A549 (cell line): ENCODE results near the gene KPNA3.

Experiments used
- BHLHE40 ChIP-seq: IDR thresholded peaks from 2 replicates; pipeline ENCODE4 v1.6.1; 2012; ENCODE audit warnings: low read depth, low read length, inconsistent platforms
- HMGXB4 ChIP-seq: fragments of 250-450 bp; sonication (Bioruptor Pico); IDR thresholded peaks from 2 replicates; pipeline ENCODE4 v1.5.0; 2021; ENCODE audit warnings: mild to moderate bottlenecking, moderate library complexity, borderline replicate concordance
- MYC ChIP-seq: IDR thresholded peaks from 2 replicates; pipeline ENCODE4 v1.6.1; 2012; ENCODE audit warnings: mild to moderate bottlenecking, inconsistent platforms, low read length, improper control_type of control experiment, borderline replicate concordance
- NR3C1 ChIP-seq: fragments of >200 bp; sonication (Bioruptor Twin); formaldehyde crosslinking; IDR thresholded peaks from 3 replicates; pipeline ENCODE4 v1.6.1; 2017
- POLR2A ChIP-seq: IDR thresholded peaks from 2 replicates; pipeline ENCODE4 v1.6.1; 2012; ENCODE audit warnings: mild to moderate bottlenecking, low read length
- RAD21 ChIP-seq, 2 experiments: fragments of >200 bp in 1 of 2; sonication (Bioruptor Twin) in 1 of 2; formaldehyde crosslinking in 1 of 2; IDR thresholded peaks in 1 of 2; conservative IDR thresholded peaks in 1 of 2; 2 replicates in 1 of 2; 3 replicates in 1 of 2; pipeline ENCODE4 v1.6.1; 2012 to 2018; ENCODE audit warnings: inconsistent platforms in 1 of 2
- TF ChIP-seq, protein P1 (sequence below): fragments of >200 bp; sonication (Bioruptor Twin); formaldehyde crosslinking; IDR thresholded peaks from 3 replicates; pipeline ENCODE4 v1.5.1; 2016
- TF ChIP-seq, protein P2 (sequence below): fragments of 200-600 bp; sonication (generic); IDR thresholded peaks from 2 replicates; pipeline ENCODE4 v1.6.1; 2016; ENCODE audit warnings: antibody characterized with exemption, mild to moderate bottlenecking, moderate library complexity
- TF ChIP-seq, protein P3 (sequence below): IDR thresholded peaks from 2 replicates; pipeline ENCODE4 v1.6.1; 2012

DNA sequence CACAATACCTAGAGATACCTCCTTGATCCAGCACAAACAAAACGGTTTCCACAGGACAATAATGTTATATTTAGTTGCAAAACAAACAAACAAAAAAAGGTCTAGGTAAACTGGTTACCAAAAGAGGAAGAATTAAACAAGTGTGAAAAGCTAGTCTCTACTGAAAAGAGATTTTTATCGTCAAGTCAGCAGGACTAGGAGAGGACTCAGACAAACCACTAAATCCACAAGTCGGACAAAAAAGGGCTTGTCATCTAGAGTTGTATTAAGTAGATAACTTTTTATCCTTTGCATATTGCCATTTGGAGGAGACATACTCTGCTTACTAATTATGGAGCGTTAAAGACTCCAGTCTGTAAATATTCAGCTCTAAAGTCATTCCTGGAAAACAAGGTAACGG lies 9.9 kb upstream of the KPNA3 start:
- TF ChIP-seq NR3C1: no peak
- no peak for TF ChIP-seq HMGXB4
- TF ChIP-seq, protein P1, sequence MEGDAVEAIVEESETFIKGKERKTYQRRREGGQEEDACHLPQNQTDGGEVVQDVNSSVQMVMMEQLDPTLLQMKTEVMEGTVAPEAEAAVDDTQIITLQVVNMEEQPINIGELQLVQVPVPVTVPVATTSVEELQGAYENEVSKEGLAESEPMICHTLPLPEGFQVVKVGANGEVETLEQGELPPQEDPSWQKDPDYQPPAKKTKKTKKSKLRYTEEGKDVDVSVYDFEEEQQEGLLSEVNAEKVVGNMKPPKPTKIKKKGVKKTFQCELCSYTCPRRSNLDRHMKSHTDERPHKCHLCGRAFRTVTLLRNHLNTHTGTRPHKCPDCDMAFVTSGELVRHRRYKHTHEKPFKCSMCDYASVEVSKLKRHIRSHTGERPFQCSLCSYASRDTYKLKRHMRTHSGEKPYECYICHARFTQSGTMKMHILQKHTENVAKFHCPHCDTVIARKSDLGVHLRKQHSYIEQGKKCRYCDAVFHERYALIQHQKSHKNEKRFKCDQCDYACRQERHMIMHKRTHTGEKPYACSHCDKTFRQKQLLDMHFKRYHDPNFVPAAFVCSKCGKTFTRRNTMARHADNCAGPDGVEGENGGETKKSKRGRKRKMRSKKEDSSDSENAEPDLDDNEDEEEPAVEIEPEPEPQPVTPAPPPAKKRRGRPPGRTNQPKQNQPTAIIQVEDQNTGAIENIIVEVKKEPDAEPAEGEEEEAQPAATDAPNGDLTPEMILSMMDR: no peak
- no peak for TF ChIP-seq BHLHE40
- no peak for TF ChIP-seq RAD21 (conservative IDR thresholded peaks at IDR 0.05 in 1 of 2, IDR thresholded peaks at IDR 0.05 in 1 of 2)
- TF ChIP-seq MYC: no peak
- TF ChIP-seq, protein P2, sequence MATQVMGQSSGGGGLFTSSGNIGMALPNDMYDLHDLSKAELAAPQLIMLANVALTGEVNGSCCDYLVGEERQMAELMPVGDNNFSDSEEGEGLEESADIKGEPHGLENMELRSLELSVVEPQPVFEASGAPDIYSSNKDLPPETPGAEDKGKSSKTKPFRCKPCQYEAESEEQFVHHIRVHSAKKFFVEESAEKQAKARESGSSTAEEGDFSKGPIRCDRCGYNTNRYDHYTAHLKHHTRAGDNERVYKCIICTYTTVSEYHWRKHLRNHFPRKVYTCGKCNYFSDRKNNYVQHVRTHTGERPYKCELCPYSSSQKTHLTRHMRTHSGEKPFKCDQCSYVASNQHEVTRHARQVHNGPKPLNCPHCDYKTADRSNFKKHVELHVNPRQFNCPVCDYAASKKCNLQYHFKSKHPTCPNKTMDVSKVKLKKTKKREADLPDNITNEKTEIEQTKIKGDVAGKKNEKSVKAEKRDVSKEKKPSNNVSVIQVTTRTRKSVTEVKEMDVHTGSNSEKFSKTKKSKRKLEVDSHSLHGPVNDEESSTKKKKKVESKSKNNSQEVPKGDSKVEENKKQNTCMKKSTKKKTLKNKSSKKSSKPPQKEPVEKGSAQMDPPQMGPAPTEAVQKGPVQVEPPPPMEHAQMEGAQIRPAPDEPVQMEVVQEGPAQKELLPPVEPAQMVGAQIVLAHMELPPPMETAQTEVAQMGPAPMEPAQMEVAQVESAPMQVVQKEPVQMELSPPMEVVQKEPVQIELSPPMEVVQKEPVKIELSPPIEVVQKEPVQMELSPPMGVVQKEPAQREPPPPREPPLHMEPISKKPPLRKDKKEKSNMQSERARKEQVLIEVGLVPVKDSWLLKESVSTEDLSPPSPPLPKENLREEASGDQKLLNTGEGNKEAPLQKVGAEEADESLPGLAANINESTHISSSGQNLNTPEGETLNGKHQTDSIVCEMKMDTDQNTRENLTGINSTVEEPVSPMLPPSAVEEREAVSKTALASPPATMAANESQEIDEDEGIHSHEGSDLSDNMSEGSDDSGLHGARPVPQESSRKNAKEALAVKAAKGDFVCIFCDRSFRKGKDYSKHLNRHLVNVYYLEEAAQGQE: no peak
- TF ChIP-seq, protein P3, sequence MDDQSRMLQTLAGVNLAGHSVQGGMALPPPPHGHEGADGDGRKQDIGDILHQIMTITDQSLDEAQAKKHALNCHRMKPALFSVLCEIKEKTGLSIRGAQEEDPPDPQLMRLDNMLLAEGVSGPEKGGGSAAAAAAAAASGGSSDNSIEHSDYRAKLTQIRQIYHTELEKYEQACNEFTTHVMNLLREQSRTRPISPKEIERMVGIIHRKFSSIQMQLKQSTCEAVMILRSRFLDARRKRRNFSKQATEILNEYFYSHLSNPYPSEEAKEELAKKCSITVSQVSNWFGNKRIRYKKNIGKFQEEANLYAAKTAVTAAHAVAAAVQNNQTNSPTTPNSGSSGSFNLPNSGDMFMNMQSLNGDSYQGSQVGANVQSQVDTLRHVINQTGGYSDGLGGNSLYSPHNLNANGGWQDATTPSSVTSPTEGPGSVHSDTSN: no peak
- no peak for TF ChIP-seq POLR2A
